Adrenal gland (tissue), 12 donors: Measurements from ENCODE around the gene LAMA5. TPM values are rescaled to one million over a fixed set of nuclear protein-coding genes. Genes with fewer than 3 reads are reported as not detected.

Experiments
- DNase-seq, 7 donors: peaks; one replicate each; pipeline ENCODE4 v3.0.0-alpha.2; 2019 to 2020
- H3K27ac ChIP-seq, 5 donors: fragments of 200-600 bp; sonication (generic) in 4 of 5; 1 replicate in 3 of 5; 2 replicates in 2 of 5; pipeline versions ENCODE4 v1.5.1 to v1.8.0; 2016 to 2020; ENCODE audit warnings: mild to moderate bottlenecking in 1 of 5
- H3K27me3 ChIP-seq: fragments of 200-600 bp; 2 replicates; pipeline ENCODE4 v1.8.0; 2021
- H3K36me3 ChIP-seq, 2 donors: fragments of 200-600 bp; replicated peaks in 1 of 2; 1 replicate in 1 of 2; 2 replicates in 1 of 2; pipeline versions ENCODE4 v1.5.1 to v1.8.0; 2018 to 2022
- H3K4me1 ChIP-seq, 2 donors: fragments of 200-600 bp; replicated peaks in 1 of 2; 1 replicate in 1 of 2; 2 replicates in 1 of 2; pipeline versions ENCODE4 v1.5.1 to v1.8.0; 2018 to 2021
- H3K4me3 ChIP-seq, 4 donors: fragments of 200-600 bp; sonication (generic) in 3 of 4; one replicate each; pipeline ENCODE4 v1.5.1; 2016 to 2018
- H3K9me3 ChIP-seq, 3 donors: fragments of 200-600 bp; sonication (generic) in 1 of 3; replicated peaks in 1 of 3; 1 replicate in 2 of 3; 2 replicates in 1 of 3; pipeline versions ENCODE4 v1.5.1 to v1.8.0; 2016 to 2021
- CTCF ChIP-seq, 6 experiments: fragments of 450-650 bp in 4 of 6; fragments of 200-600 bp in 2 of 6; sonication (generic) in 1 of 6; IDR thresholded peaks; 1 replicate in 5 of 6; 2 replicates in 1 of 6; pipeline versions ENCODE4 v1.5.1 to v1.8.0; 2016 to 2021; ENCODE audit warnings: antibody characterized with exemption in 6 of 6, mild to moderate bottlenecking in 2 of 6, moderate library complexity in 1 of 6
- POLR2A ChIP-seq, 2 donors: fragments of 450-650 bp; IDR thresholded peaks; one replicate each; pipeline ENCODE4 v1.6.1; 2017; ENCODE audit warnings: antibody characterized with exemption in 2 of 2, mild to moderate bottlenecking in 2 of 2, moderate library complexity in 1 of 2
- WGBS, 4 donors: extraction: QIAGEN DNeasy Blood & Tissue Kit in 2 of 4; methylation state at CpG; one replicate each; pipeline versions ENCODE4 v1.1.5 to v1.1.7; 2013 to 2017; 5-methylcytosine and 5-hydroxymethylcytosine counted together
- intact Hi-C, 2 donors: fragments of 100-400 bp; cut with DNase I; formaldehyde crosslinking; loops; one replicate each; pipeline versions ENCODE4 v1.14.1 to v1.15.0; 2022 to 2023
- polyA plus RNA-seq, 3 donors: library from polyadenylated mRNA; stranded (reverse); fragments of 200-250 nt in 2 of 3; fragments of 350-450 nt in 1 of 3; fragmentation: Illumina TruSeq in 1 of 3; extraction: RNeasy Lipid Tissue Mini Kit (QIAGEN cat#74804) in 1 of 3; gene quantifications; one replicate each; pipeline ENCODE4 v1.2.3, GENCODE V29; 2013 to 2014
- total RNA-seq, 9 donors: library from RNA; depleted of rRNA in 4 of 9; stranded (reverse); fragments of >200 nt in 4 of 9; fragments of 120-200 nt in 1 of 9; fragmentation: NEBNext Ultra II Directional in 1 of 9; extraction: Animal tissue kit (Norgen Biotek cat#: 25700) in 1 of 9; gene quantifications; one replicate each; pipeline versions ENCODE4 v1.1.0 to v1.2.4, GENCODE V29; 2013 to 2023
- donor health status: healthy with polysubstance abuse.
- donor health status: Bipolar disorder and iron deficiency.
- donor health status: DM: yes; HTN: yes; CAD: no.
- donor health status: DM: no; HTN: no; CAD: no.
- donor health status: DM: no; HTN: no; CAD: no.
- donor health status: DM: yes; HTN: yes; CAD: no.

The LAMA5 gene
- total and polyA plus RNA-seq, 12 donors: 2.0 to 537 (median 100) TPM

DNA sequence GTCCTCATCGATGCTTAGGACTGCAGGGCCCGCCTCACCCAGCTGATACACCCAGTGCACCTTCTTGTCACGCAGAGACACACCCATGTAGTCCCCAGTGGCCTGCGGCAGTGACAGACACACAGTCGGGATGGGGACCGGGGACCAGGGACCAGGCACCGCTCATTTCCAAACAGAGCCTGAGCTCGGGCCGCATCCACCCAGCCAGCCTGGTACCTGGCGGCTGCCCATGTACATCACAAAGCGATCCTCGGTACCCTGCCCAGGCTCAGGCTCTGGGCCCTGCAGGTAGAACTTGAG lies 52.8 kb downstream of the LAMA5 start:
- no peak for DNase-seq
- TF ChIP-seq POLR2A (IDR thresholded peaks at IDR 0.05): no peak
- TF ChIP-seq CTCF (IDR thresholded peaks at IDR 0.05): no peak
- Histone ChIP-seq H3K4me3 (no peak overlapping the region), H3K36me3 (peaks cover 0 to 79% of the 10 kb centered on the region in 2 donors), H3K4me1 (no peaks in the 10 kb centered on the region), H3K27ac (no peak overlapping the region), H3K9me3 (no peaks in the 10 kb centered on the region), H3K27me3 (no peaks in the 10 kb centered on the region)
- 80 to 95% (median 92%) methylated on average over 1 to 12 of the region's 12 CpGs for WGBS, 4 donors
- intact Hi-C loops: no loop called here

- no peak overlapping the region for H3K4me3 ChIP-seq
- no peaks in the 10 kb centered on the region for H3K9me3 ChIP-seq
- no peaks in the 10 kb centered on the region for H3K27me3 ChIP-seq
- peaks cover 0 to 79% of the 10 kb centered on the region in 2 donors for H3K36me3 ChIP-seq
- intact Hi-C loops: no loop called here
- no peak for DNase-seq
- no peaks in the 10 kb centered on the region for H3K4me1 ChIP-seq
- TF ChIP-seq POLR2A (IDR thresholded peaks at IDR 0.05): no peak
- TF ChIP-seq CTCF (IDR thresholded peaks at IDR 0.05): no peak
- no peak overlapping the region for H3K27ac ChIP-seq
- WGBS, 4 donors: 91 to 92% (median 92%) methylated on average over 30 to 55 of the region's 55 CpGs
Observed at GRCh38 chr20:62313460-62314338, 53.4 kb downstream of the LAMA5 start.

GRCh38 chr20:62313021-62313420 lies 54.1 kb downstream of the LAMA5 start:
- Histone ChIP-seq H3K4me3 (no peak overlapping the region), H3K27me3 (no peaks in the 10 kb centered on the region), H3K36me3 (peaks cover 0 to 86% of the 10 kb centered on the region in 2 donors), H3K9me3 (no peaks in the 10 kb centered on the region), H3K27ac (no peak overlapping the region), H3K4me1 (peaks cover 0 to 1% of the 10 kb centered on the region in 2 donors)
- no peak for DNase-seq
- no peak for TF ChIP-seq CTCF (IDR thresholded peaks at IDR 0.05)
- TF ChIP-seq POLR2A (IDR thresholded peaks at IDR 0.05): no peak
- intact Hi-C loops: no loop called here
- WGBS, 4 donors: 92 to 97% (median 95%) methylated on average over 7 to 26 of the region's 26 CpGs

DNA sequence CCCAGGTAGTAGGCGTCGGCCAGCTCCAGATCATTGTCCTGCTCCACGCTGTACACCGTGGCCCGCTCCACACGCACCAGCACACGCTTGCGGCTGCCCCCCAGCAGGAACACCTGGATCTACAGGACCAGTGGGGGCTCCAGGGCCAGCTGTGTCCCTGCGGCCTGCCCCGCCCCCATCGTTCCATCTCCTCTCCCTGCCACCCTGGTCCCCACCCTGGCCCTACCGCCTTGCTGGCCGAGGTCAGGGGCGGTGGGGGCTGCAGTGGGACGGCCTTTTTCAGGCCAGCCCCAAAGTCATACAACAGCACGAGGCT lies 54.5 kb downstream of the LAMA5 start:
- no peaks in the 10 kb centered on the region for H3K9me3 ChIP-seq
- TF ChIP-seq CTCF (IDR thresholded peaks at IDR 0.05) (no peak), POLR2A (IDR thresholded peaks at IDR 0.05) (no peak)
- no peak overlapping the region for H3K4me3 ChIP-seq
- DNase-seq: no peak
- H3K4me1 ChIP-seq: peaks cover 0 to 5% of the 10 kb centered on the region in 2 donors
- H3K27ac ChIP-seq: no peak overlapping the region
- H3K27me3 ChIP-seq: no peaks in the 10 kb centered on the region
- WGBS, 4 donors: 40 to 97% (median 91%) methylated on average over 1 to 16 of the region's 16 CpGs
- peaks cover 0 to 90% of the 10 kb centered on the region in 2 donors for H3K36me3 ChIP-seq
- intact Hi-C loops: no loop called here
